ENCODE results near the gene LILRB5.
"Not testable (repeated sequence)": the region's sequence is repeated elsewhere in the genome, so short reads cannot be mapped to it uniquely, and the experiment has no call there.

Gene LILRB5

GRCh38 chr19:54277111-54277615 lies 20.1 kb upstream of the LILRB5 start:
- not testable (repeated sequence) for DNase-seq (ENCODE audit: low read depth in 2 of 2)

- DNase-seq (ENCODE audit: low read depth in 2 of 2) = no peak
Observed at GRCh38 chr19:54275951-54276350, 18.9 kb upstream of the LILRB5 start.

- not testable (repeated sequence) for DNase-seq (ENCODE audit: low read depth in 2 of 2)
Observed at GRCh38 chr19:54274516-54274915, 17.4 kb upstream of the LILRB5 start.

GRCh38 chr19:54273821-54274220 lies 16.7 kb upstream of the LILRB5 start:
- DNase-seq (ENCODE audit: low read depth in 2 of 2) = no peak

GRCh38 chr19:54272181-54272580 lies 15.1 kb upstream of the LILRB5 start:
- not testable (repeated sequence) for DNase-seq (ENCODE audit: low read depth in 2 of 2)

- not testable (repeated sequence) for DNase-seq (ENCODE audit: low read depth in 2 of 2)
Observed at GRCh38 chr19:54271587-54271986, 14.5 kb upstream of the LILRB5 start.

GRCh38 chr19:54271106-54271505 lies 14.0 kb upstream of the LILRB5 start:
- no peak for DNase-seq (ENCODE audit: low read depth in 2 of 2)

- DNase-seq (ENCODE audit: low read depth in 2 of 2) = no peak
Observed at GRCh38 chr19:54268936-54269335, 11.9 kb upstream of the LILRB5 start.

- peak; percentile 58 to 78 for DNase-seq (ENCODE audit: low read depth in 2 of 2)
Observed at GRCh38 chr19:54266133-54266532, 9.1 kb upstream of the LILRB5 start.

GRCh38 chr19:54262470-54262869 lies 5.4 kb upstream of the LILRB5 start:
- DNase-seq (ENCODE audit: low read depth in 2 of 2) = no peak

GRCh38 chr19:54262066-54262465 lies 5.0 kb upstream of the LILRB5 start:
- DNase-seq (ENCODE audit: low read depth in 2 of 2) = no peak

- DNase-seq (ENCODE audit: low read depth in 2 of 2) = no peak
Observed at GRCh38 chr19:54256250-54257115, 590 bp downstream of the LILRB5 start.

GRCh38 chr19:54255105-54255775 lies 1.8 kb downstream of the LILRB5 start:
- no peak for DNase-seq (ENCODE audit: low read depth in 2 of 2)

- DNase-seq (ENCODE audit: low read depth in 2 of 2) = no peak
Observed at GRCh38 chr19:54254195-54254906, 2.7 kb downstream of the LILRB5 start.

GRCh38 chr19:54253331-54254194 lies 3.5 kb downstream of the LILRB5 start:
- DNase-seq (ENCODE audit: low read depth in 2 of 2) = no peak

- no peak for DNase-seq (ENCODE audit: low read depth in 2 of 2)
Observed at GRCh38 chr19:54252845-54253244, 4.2 kb downstream of the LILRB5 start.

- no peak for DNase-seq (ENCODE audit: low read depth in 2 of 2)
Observed at GRCh38 chr19:54252243-54252642, 4.8 kb downstream of the LILRB5 start.

GRCh38 chr19:54248016-54248601 lies 9.0 kb downstream of the LILRB5 start:
- DNase-seq (ENCODE audit: low read depth in 2 of 2) = peak; percentile 30 to 39

- DNase-seq (ENCODE audit: low read depth in 2 of 2) = no peak
Observed at GRCh38 chr19:54247106-54247930, 9.8 kb downstream of the LILRB5 start.

- no peak for DNase-seq (ENCODE audit: low read depth in 2 of 2)
Observed at GRCh38 chr19:54245936-54246335, 11.1 kb downstream of the LILRB5 start.

Data from stimulated activated CD4-positive, alpha-beta T cell treated with anti-CD3 and anti-CD28 coated beads, Interleukin-15, amount 100 ng/mL, for 48 hours (primary cell).